T1000 (cell line): ENCODE data around the gene NAP1L4.
"Not testable (repeated sequence)": the region's sequence is repeated elsewhere in the genome, so short reads cannot be mapped to it uniquely, and the experiment has no call there.

ENCODE experiments used
- DNase-seq: peaks from one replicate; lab custom pipeline; 2025; ENCODE audit warnings: mixed read lengths; lab: John Stamatoyannopoulos, UW

Gene NAP1L4

GRCh38 chr11:2958251-2958650 lies 33.9 kb downstream of the NAP1L4 start:
- DNase-seq: no peak

DNA sequence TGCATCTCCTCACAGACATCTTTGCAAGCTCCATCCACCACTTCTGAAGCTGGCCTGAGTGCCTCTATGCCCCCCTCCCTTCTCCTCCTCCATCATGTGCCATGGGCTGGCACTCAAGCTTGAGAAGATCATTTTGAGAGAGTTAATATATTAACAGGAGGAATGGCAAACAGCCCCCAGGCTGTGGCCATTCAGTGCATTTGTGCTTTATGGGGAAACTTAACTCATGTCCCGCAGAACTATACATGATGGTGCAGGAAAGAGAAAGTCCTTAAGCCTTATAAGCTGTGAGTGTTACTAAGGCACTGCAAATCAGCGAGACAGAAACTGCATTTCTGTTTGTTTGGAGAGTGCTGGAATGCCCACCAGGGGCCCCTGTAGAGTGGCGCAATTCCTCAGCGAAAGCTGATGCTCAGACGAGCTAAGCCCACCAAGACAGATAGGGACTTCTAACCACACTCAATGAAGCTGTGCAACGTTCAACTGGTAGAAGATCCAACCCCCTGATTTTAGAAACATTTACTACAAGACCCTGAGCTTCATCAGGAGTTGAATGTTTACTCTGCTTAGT lies 36.1 kb downstream of the NAP1L4 start:
- no peak for DNase-seq

DNA sequence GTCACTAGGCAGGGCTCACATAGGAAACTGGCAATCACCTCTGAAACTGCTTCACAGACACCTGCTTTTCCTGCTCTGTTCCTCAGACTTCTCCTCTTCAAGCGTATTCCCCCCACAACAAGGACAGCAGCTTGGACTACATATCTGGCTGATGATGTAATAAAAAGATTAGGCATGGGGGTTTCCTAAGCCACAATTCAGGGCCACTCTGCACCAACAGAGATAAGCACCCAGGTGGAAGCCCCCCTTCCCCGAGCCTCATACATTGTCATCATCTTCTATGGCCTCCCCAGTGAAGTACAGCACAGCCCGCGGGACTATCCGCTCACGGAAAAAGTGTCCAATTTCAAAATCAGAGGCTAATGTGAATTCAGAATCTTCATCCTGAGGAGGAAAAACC lies 37.9 kb downstream of the NAP1L4 start:
- DNase-seq: no peak

DNA sequence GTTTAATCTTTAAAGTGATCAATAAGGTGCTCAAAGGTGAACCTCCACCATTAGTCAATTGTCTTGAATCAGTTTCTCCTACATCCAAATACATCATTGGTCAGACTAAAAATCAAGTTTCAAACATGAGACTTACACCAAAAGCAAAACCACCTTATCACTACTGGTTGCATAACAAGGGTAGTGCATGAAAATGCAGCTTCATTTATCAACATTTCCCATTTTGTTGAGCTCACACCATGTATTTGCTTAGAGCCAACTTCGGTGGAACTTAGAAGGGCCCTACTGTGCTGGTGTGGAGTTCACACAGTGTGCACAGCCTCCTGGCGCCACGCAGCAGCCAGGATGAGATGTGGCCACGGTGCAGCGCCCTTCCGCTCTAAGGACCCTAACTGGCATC lies 39.8 kb downstream of the NAP1L4 start:
- no peak for DNase-seq

GRCh38 chr11:2951231-2952110 lies 40.7 kb downstream of the NAP1L4 start:
- no peak for DNase-seq

GRCh38 chr11:2950825-2951224 lies 41.3 kb downstream of the NAP1L4 start:
- DNase-seq: no peak

DNA sequence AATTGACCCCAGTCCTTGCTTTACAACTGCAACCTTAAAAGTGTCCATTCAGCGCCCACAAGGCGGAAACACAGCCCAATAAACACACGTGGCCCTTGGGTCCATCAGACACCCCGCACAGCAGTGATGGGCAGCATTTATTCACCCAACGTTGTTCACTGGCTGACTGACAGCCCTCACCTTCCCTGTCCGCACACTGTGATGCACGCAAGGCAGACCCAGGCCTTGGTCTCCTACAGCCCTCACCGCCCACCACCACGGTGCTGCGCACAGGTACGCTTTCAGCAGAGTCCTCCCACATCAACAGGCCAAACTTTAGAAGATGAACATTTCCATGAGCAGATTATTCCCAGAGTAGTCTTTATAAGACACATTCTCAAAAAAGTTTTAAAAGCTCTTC lies 42.2 kb downstream of the NAP1L4 start:
- DNase-seq: no peak

DNA sequence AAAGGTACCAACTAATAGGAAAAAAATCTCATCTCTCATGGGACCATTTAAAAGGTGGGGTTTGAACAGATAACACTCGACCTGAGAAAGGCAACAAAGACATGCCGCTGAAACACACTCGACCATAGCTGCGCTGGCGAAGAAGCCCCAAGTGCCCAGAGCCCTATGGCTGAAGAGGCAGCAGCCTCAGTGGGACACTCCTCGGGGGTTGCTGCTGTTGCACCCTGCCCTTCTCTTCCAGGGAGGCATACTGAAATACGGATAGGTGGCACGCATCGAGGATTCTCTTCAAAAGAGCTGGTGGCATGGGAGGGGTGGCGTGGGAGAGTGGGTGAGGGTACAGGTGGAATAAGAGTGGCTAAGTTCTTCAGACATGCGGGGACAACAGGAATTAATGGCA lies 44.4 kb downstream of the NAP1L4 start:
- no peak for DNase-seq

- DNase-seq: no peak
Observed at GRCh38 chr11:2945757-2946287, 46.3 kb downstream of the NAP1L4 start.

GRCh38 chr11:2945031-2945756 lies 46.9 kb downstream of the NAP1L4 start:
- DNase-seq: no peak

DNA sequence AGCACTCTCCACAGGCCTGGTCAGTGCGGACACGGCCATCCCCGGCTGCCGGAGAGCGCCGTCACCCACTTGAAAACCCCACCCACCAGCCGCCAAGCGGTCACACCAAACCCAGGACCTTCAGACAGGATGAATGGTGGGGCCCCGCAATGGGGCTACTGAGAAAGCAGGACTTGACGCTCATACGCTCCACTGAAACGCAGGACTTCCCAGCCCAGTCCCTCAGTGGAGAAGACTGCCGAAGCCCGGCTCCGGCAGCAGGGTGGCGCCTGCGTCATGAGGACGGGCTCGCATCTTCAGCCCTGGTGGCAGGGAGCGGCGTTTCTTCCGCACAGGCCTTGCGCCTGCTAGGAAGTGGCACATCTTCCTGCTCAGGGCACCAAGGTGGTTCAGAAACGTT lies 47.6 kb downstream of the NAP1L4 start:
- DNase-seq: no peak

DNA sequence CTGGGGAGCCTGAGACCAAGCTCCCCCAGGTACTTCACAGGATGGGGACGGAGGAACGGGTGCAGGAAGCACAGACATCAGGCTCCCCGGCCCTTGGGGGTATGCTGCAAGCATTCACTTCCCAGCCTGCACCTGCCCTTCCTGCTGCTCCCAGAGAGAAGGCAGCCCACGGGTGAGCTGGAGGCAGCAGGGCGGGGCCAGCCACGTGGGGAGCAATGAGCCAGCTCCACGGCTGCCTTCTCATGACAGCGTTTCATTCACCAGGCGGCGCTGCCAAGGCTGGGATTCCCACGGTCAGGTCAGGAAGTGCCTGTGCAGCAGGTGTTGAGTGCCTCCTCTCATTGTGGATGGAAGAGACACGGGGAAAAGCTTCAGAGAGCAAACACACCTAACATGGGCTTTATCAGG lies 48.4 kb downstream of the NAP1L4 start:
- no peak for DNase-seq

DNA sequence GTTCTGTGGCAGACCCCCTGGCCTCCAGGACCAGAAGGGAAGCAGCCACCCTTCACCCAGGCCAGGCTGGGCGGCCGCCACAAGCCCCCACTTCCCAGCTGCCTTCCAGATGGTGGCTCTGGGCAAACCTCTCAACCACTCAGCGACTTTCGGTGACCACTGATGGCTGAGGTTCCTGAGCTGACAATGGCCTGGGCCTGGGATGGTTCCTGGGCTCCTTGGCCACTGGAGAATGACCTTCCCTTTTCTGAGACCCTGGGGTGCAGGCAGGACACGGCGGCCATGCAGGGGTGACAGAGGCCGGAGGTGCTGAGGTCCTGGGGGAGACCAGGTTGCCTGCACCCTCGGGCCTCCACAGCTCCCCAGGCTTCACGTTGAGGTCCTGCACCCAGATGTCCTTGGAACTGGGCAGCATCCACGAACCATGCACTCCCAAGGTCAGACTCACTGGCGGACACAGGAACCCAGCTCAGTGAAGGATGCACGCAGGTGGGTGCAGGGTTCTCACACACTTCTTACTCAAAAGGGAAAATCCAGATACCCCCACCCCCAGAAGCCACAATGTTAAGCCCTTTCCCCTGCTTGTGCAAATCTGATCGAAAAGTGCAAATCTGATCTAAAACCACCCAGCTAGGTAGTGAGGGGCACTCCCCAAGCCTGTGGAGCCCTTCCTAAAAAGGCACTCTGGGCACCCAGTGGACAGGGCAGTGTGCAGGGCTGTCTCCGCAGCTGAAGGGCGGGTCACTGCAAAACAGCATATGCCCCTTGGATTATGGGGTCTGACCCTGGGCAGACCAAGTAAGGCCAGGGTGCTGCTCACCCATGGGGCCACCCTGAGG lies 49.0 kb downstream of the NAP1L4 start:
- no peak for DNase-seq

GRCh38 chr11:2942447-2942846 lies 49.7 kb downstream of the NAP1L4 start:
- DNase-seq: no peak

DNA sequence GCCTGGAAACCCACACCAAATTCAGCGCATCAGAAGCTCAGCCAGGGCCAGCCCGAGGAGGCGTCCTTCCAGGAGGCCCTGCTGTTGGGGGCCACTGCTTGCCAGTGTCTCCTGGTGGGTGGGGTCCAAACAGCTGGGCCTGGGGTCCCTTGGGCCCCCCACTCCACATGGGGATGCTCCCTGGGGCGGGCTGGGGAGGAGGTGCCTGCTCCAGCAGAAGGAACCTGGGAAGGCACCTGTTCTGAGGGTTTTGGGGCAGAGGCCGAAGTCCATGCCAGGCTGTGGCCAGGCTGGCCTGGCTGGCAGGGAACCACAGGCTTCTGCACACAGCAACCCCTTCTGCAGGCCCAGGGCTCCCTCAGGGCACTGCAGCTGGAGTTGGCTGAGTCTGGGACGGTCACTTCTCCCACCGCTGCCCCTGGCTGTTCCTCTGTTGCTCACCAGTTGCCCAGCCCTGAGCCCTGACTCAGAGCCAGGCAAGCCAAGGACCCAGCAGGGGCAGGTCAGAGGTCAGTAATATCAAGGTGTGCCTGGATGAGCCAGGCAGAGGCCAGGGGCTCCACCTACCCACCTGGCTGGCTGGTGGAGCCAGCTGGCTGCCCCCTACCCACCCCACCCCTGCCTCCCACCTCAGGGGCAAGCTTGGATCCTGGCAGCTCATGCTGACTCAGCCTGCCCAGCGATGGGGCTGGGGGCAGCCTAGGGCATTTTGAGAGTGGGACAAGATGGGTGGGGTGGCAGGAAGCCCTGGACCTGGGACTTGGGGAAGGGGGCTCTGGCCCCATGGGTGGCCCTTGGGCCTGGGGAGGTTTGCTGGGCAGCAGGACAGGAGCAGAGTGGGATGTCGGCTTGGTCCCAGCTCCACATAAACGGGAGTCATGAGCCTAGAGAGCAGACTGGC lies 51.0 kb downstream of the NAP1L4 start:
- peak; percentile 14 for DNase-seq

- peak; percentile 14 for DNase-seq
Observed at GRCh38 chr11:2940147-2940920, 51.8 kb downstream of the NAP1L4 start.

DNA sequence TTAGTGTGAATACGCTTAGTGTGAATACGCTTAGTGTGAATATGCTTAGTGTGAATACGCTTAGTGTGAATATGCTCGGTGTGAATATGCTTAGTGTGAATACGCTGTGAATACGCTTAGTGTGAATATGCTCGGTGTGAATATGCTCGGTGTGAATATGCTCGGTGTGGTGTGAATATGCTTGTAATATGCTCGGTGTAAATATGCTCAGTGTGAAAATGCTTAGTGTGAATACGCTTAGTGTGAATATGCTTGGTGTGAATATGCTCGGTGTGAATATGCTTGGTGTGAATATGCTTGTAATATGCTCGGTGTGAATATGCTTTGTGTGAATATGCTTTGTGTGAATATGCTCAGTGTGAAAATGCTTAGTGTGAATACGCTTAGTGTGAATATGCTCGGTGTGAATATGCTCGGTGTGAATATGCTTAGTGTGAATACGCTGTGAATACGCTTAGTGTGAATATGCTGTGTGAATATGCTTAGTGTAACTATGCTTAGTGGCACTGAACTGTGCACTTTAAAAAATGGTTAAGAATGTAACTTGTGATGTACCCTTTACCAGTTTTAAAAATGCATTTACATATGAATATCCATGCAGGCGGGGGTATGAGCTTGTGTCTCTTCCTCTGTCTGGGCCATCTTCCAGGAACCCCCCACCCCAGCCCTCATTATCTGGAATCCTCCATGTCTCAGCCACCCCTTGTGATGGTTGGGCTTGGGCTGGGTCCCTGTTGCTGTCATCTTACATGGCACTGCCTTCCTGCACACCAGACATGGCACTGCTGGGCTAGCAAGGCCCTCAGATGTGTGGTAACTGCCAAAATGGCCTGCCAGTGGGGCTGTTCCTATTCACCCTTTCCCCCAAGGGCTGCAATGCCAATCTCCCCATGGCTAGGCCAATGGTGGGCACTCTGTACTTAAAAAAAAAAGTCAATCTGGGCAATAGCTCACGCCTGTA lies 53.4 kb downstream of the NAP1L4 start:
- DNase-seq: not testable (repeated sequence)

DNA sequence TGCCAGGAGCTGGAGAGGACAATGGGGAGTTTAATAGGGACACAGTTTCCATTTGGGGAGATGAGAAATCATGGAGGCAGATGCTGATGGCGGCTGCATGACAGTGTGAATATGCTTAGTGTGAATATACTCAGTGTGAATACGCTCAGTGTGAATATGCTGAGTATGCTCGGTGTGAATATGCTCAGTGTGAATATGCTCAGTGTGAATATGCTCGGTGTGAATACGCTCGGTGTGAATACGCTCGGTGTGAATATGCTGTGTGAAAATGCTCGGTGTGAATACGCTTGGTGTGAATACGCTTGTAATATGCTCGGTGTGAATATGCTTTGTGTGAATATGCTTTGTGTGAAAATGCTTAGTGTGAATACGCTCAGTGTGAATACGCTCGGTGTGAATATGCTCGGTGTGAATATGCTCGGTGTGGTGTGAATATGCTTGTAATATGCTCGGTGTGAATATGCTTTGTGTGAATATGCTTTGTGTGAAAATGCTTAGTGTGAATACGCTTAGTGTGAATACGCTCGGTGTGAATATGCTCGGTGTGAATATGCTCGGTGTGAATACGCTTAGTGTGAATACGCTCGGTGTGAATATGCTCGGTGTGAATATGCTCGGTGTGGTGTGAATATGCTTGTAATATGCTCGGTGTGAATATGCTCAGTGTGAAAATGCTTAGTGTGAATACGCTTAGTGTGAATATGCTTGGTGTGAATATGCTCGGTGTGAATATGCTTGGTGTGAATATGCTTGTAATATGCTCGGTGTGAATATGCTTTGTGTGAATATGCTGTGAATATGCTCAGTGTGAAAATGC lies 54.3 kb downstream of the NAP1L4 start:
- not testable (repeated sequence) for DNase-seq
